ENCODE measurements around the gene ATP6V0B.

DNA sequence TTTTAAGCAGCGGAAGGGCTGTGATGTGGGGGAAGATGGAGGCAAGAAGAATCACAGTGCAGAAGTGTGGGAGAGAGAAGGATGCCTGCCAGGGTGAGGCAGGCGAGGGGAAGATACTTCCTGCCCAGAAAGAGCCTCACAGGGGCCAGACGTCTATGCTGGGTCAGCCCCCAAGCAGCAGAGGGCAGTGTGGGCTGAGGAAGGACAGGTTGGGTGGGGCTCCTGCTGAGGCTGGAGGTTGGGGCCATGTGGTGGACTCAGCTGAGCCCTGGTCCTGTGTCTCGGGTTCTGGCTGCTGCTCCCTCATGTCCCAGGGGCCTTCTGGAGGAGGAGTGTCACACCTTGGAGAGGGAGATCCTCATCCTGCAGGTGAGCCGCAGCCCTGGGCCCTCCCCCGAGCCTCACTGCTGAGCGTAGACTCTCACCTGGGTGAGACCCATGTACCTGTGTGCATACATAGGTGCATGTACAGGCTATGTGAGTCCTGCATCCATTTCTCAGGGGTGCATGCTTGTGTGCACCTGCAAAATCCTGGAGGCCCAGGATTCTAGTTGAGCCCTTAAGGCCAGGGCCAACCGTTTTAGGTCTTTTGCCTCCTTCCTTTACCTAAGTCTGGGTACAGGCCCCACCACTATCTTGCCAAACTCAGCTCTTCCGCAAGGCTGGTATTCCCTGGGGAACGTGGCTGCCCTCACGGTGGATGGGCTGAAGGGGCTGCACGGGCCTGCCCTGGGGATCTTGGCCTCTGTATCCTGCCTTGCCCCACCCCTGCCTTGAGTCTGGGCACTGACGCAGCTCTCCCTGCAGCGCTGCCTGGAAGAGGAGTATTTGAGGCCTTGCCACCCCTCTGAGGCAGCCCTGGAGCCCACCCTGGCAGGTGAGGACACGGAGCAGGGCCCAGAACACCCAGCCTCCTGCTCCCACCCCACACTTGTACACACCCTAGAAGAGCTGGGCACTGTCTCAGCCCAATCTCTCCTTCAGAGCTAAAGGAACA is 20.3 kb downstream of the ATP6V0B start:
- TF ChIP-seq, protein P1, sequence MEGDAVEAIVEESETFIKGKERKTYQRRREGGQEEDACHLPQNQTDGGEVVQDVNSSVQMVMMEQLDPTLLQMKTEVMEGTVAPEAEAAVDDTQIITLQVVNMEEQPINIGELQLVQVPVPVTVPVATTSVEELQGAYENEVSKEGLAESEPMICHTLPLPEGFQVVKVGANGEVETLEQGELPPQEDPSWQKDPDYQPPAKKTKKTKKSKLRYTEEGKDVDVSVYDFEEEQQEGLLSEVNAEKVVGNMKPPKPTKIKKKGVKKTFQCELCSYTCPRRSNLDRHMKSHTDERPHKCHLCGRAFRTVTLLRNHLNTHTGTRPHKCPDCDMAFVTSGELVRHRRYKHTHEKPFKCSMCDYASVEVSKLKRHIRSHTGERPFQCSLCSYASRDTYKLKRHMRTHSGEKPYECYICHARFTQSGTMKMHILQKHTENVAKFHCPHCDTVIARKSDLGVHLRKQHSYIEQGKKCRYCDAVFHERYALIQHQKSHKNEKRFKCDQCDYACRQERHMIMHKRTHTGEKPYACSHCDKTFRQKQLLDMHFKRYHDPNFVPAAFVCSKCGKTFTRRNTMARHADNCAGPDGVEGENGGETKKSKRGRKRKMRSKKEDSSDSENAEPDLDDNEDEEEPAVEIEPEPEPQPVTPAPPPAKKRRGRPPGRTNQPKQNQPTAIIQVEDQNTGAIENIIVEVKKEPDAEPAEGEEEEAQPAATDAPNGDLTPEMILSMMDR (IDR thresholded peaks at IDR 0.05; ENCODE audit: poor library complexity, severe bottlenecking), result no peak
- TF ChIP-seq EP300 (conservative IDR thresholded peaks at IDR 0.05; ENCODE audit: poor library complexity, severe bottlenecking) (no peak), SMC3 (conservative IDR thresholded peaks at IDR 0.05; ENCODE audit: poor library complexity) (no peak), EZH2 (IDR thresholded peaks at IDR 0.05; ENCODE audit: borderline replicate concordance, insufficient read depth, low read length, poor library complexity, severe bottlenecking) (no peak)

All from neural cell (in vitro differentiated cells).